Cardiac muscle cell (in vitro differentiated cells and primary cell): ENCODE data around the gene IL27RA. TPM values are rescaled to one million over a fixed set of nuclear protein-coding genes. Genes with fewer than 3 reads are reported as not detected.

Experiments
- DNase-seq, 2 donors: peaks; one replicate each; pipeline versions ENCODE4 v3.0.0 to v3.0.0-alpha.2; 2010 to 2017; ENCODE audit warnings: low read depth in 1 of 2, low spot score in 1 of 2
- H3K27ac ChIP-seq: fragments of 200-600 bp; sonication (generic); 2 replicates; pipeline ENCODE4 v1.5.1; 2016
- H3K27me3 ChIP-seq: fragments of 200-600 bp; sonication (generic); 2 replicates; pipeline ENCODE4 v1.6.0; 2016; ENCODE audit warnings: control low read depth
- H3K36me3 ChIP-seq: fragments of 200-600 bp; sonication (generic); 2 replicates; pipeline ENCODE4 v1.5.1; 2016; ENCODE audit warnings: control low read depth
- H3K4me1 ChIP-seq: fragments of 200-600 bp; sonication (generic); 2 replicates; pipeline ENCODE4 v1.8.1; 2017; ENCODE audit warnings: low read depth, mild to moderate bottlenecking, mixed run types
- H3K4me3 ChIP-seq: fragments of 200-600 bp; sonication (generic); 2 replicates; pipeline ENCODE4 v1.5.1; 2016; ENCODE audit warnings: mild to moderate bottlenecking
- H3K9me3 ChIP-seq: fragments of 200-600 bp; sonication (generic); 2 replicates; pipeline ENCODE4 v1.5.1; 2017; ENCODE audit warnings: low read depth, mild to moderate bottlenecking, control low read depth
- CTCF ChIP-seq: IDR thresholded peaks from 2 replicates; pipeline ENCODE4 v1.5.1; 2012; ENCODE audit warnings: low read depth, mild to moderate bottlenecking, low read length
- polyA plus RNA-seq: library from polyadenylated mRNA; unstranded; fragments of >200 nt; fragmentation: Nextera tagmentation; extraction: Ambion mirVana; gene quantifications from 2 replicates; pipeline ENCODE4 v1.2.1, GENCODE V29; 2016
- total RNA-seq: library from RNA; depleted of rRNA; stranded (reverse); fragments of >200 nt; gene quantifications from 2 replicates; pipeline ENCODE4 v1.2.3, GENCODE V29; 2016

Gene IL27RA
- total RNA-seq = 4.6 and 7.1 TPM in 2 replicates
- polyA plus RNA-seq = 4.3 and 17.1 TPM in 2 replicates

- no peaks in the 10 kb centered on the region for H3K9me3 ChIP-seq
- no peaks in the 10 kb centered on the region for H3K27me3 ChIP-seq
- no peaks in the 10 kb centered on the region for H3K4me1 ChIP-seq
- H3K27ac ChIP-seq = no peak within 1 kb of the TSS
- TF ChIP-seq CTCF = peak; percentile 79
- peak; percentile 51 to 61 for DNase-seq
- peak within 1 kb of the TSS; percentile 57 for H3K4me3 ChIP-seq
- no peaks in the 10 kb centered on the region for H3K36me3 ChIP-seq
These were observed at the start of gene IL27RA for GRCh38 chr19:14031719-14032480. TSS of gene IL27RA (plus strand) at chr19:14031762. CDS start at chr19:14031873, 111 bp downstream.

GRCh38 chr19:13981988-13982501 lies 49.5 kb upstream of the IL27RA start:
- Histone ChIP-seq H3K4me1 (peaks cover 20% of the 10 kb centered on the region), H3K9me3 (no peaks in the 10 kb centered on the region), H3K27ac (no peak overlapping the region), H3K27me3 (no peaks in the 10 kb centered on the region), H3K4me3 (no peak overlapping the region), H3K36me3 (no peaks in the 10 kb centered on the region)
- DNase-seq = no peak
- no peak for TF ChIP-seq CTCF

- TF ChIP-seq CTCF = no peak
- Histone ChIP-seq H3K9me3 (no peaks in the 10 kb centered on the region), H3K27me3 (no peaks in the 10 kb centered on the region), H3K4me1 (peaks cover 20% of the 10 kb centered on the region), H3K4me3 (no peak overlapping the region), H3K36me3 (no peaks in the 10 kb centered on the region), H3K27ac (no peak overlapping the region)
- no peak for DNase-seq
These were observed 48.8 kb upstream of the IL27RA start for GRCh38 chr19:13982773-13983172.

- no peak overlapping the region for H3K4me3 ChIP-seq
- TF ChIP-seq CTCF = no peak
- no peaks in the 10 kb centered on the region for H3K27me3 ChIP-seq
- H3K9me3 ChIP-seq = no peaks in the 10 kb centered on the region
- no peaks in the 10 kb centered on the region for H3K36me3 ChIP-seq
- H3K4me1 ChIP-seq = peaks cover 20% of the 10 kb centered on the region
- no peak overlapping the region for H3K27ac ChIP-seq
- no peak for DNase-seq
These were observed 48.2 kb upstream of the IL27RA start for GRCh38 chr19:13983213-13983889.

GRCh38 chr19:13984186-13984585 lies 47.4 kb upstream of the IL27RA start:
- Histone ChIP-seq H3K4me1 (peaks cover 18% of the 10 kb centered on the region), H3K4me3 (no peak overlapping the region), H3K36me3 (no peaks in the 10 kb centered on the region), H3K27ac (no peak overlapping the region), H3K27me3 (no peaks in the 10 kb centered on the region), H3K9me3 (no peaks in the 10 kb centered on the region)
- no peak for DNase-seq
- no peak for TF ChIP-seq CTCF
